Endothelial cell of umbilical vein (primary cell): Measurements from ENCODE around the gene MALRD1. TPM values are rescaled to one million over a fixed set of nuclear protein-coding genes. Genes with fewer than 3 reads are reported as not detected.

Experiments
- BruUV-seq: library from RNA; stranded (reverse); fragments of 400-500 nt; replicated peaks from 2 replicates; lab custom pipeline; 2021; lab: Mats Ljungman, UMichigan
- CTCF ChIA-PET: fragments of 300-600, 350-600 bp; sonication (Branson Sonifier 250); formaldehyde crosslinking; loops from one replicate; lab custom pipeline; 2021; ENCODE audit warnings: antibody characterized with exemption, inconsistent platforms; lab: Charles Lee
- POLR2A ChIA-PET: fragments of 300-600, 350-600 bp; sonication (Branson Sonifier 250); formaldehyde crosslinking; loops from one replicate; lab custom pipeline; 2021; ENCODE audit warnings: antibody characterized with exemption, inconsistent platforms; lab: Charles Lee
- DNase-seq: peaks from one replicate; pipeline ENCODE4 v3.0.0-alpha.2; 2011; ENCODE audit warnings: low read depth, low spot score
- FAIRE-seq: peaks from 2 replicates; lab custom pipeline; 2011; peaks lifted over from hg19 to GRCh38; lab: Jason Lieb, UNC
- H2AFZ ChIP-seq: 2 replicates; pipeline ENCODE4 v1.6.0; 2012; ENCODE audit warnings: low read depth, low read length, control low read depth, inconsistent platforms
- H3K27ac ChIP-seq: 2 replicates; pipeline ENCODE4 v1.5.1; 2011; ENCODE audit warnings: low read depth, mild to moderate bottlenecking, control low read depth, low read length, moderate library complexity; ENCODE audit not compliant: insufficient read depth
- H3K27me3 ChIP-seq, 2 experiments: 2 replicates each; pipeline versions ENCODE4 v1.6.0 to v1.6.1; 2011; ENCODE audit warnings: low read length in 2 of 2, mixed read lengths in 1 of 2; ENCODE audit not compliant: control insufficient read depth in 2 of 2, insufficient read depth in 2 of 2
- H3K36me3 ChIP-seq, 2 experiments: 2 replicates in 1 of 2; 3 replicates in 1 of 2; pipeline ENCODE4 v1.5.1; 2011; ENCODE audit warnings: low read length in 2 of 2, mild to moderate bottlenecking in 1 of 2, moderate library complexity in 1 of 2; ENCODE audit not compliant: control insufficient read depth in 2 of 2, insufficient read depth in 2 of 2; ENCODE audit errors: extremely low read depth in 1 of 2
- H3K4me1 ChIP-seq: 3 replicates; pipeline ENCODE4 v1.5.1; 2011; ENCODE audit warnings: mild to moderate bottlenecking, low read length; ENCODE audit not compliant: control insufficient read depth, insufficient read depth; ENCODE audit errors: extremely low read depth
- H3K4me2 ChIP-seq: 2 replicates; pipeline ENCODE4 v1.6.1; 2011; ENCODE audit warnings: low read length, control low read depth, mixed read lengths; ENCODE audit not compliant: insufficient read depth
- H3K4me3 ChIP-seq, 3 experiments: fragments of 200-600 bp in 1 of 3; sonication (generic), shearing (Covaris generic) in 1 of 3; replicated peaks in 1 of 3; 2 replicates each; pipeline ENCODE4 v1.5.1; 2011 to 2016; ENCODE audit warnings: control low read depth in 3 of 3, low read length in 3 of 3, mild to moderate bottlenecking in 2 of 3, inconsistent platforms in 1 of 3, low read depth in 1 of 3, moderate library complexity in 1 of 3; ENCODE audit not compliant: insufficient read depth in 1 of 3
- H3K79me2 ChIP-seq: 2 replicates; pipeline ENCODE4 v1.6.0; 2012; ENCODE audit warnings: low read length, inconsistent platforms; ENCODE audit not compliant: control insufficient read depth, insufficient read depth
- H3K9ac ChIP-seq: replicated peaks from 2 replicates; pipeline ENCODE3; 2011; ENCODE audit warnings: low read length, control low read depth; ENCODE audit not compliant: insufficient read depth; ENCODE audit errors: extremely low read depth
- H3K9me1 ChIP-seq: replicated peaks from 3 replicates; pipeline ENCODE4 v1.6.0; 2011; ENCODE audit warnings: mild to moderate bottlenecking, low read length; ENCODE audit not compliant: control insufficient read depth, insufficient read depth; ENCODE audit errors: extremely low read depth
- H3K9me3 ChIP-seq: replicated peaks from 2 replicates; pipeline ENCODE4 v1.5.1; 2012; ENCODE audit warnings: low read length, inconsistent platforms; ENCODE audit not compliant: control insufficient read depth, insufficient read depth
- H4K20me1 ChIP-seq: replicated peaks from 2 replicates; pipeline ENCODE3; 2011; ENCODE audit warnings: mild to moderate bottlenecking, low read length; ENCODE audit not compliant: control insufficient read depth, insufficient read depth; ENCODE audit errors: extremely low read depth
- CTCF ChIP-seq, 2 donors: IDR thresholded peaks; 1 replicate in 1 of 2; 2 replicates in 1 of 2; pipeline ENCODE4 v1.5.1; 2011; ENCODE audit warnings: low read length in 2 of 2, mild to moderate bottlenecking in 2 of 2, moderate library complexity in 2 of 2, control low read depth in 1 of 2, inconsistent platforms in 1 of 2, low read depth in 1 of 2; ENCODE audit not compliant: insufficient read depth in 1 of 2; ENCODE audit errors: extremely low read depth in 1 of 2
- EZH2 ChIP-seq: IDR thresholded peaks from 2 replicates; pipeline ENCODE4 v1.6.1; 2012; ENCODE audit warnings: borderline replicate concordance, low read depth, mild to moderate bottlenecking, moderate library complexity, low read length, inconsistent platforms; ENCODE audit not compliant: severe bottlenecking
- FOS ChIP-seq: IDR thresholded peaks from 2 replicates; pipeline ENCODE4 v1.6.1; 2011; ENCODE audit warnings: mild to moderate bottlenecking, low read length, moderate library complexity, borderline replicate concordance; ENCODE audit not compliant: insufficient read depth
- GATA2 ChIP-seq: IDR thresholded peaks from 2 replicates; pipeline ENCODE4 v1.7.0; 2011; ENCODE audit warnings: low read depth, mild to moderate bottlenecking, moderate library complexity, mixed read lengths, low read length; ENCODE audit not compliant: insufficient read length, insufficient read depth
- JUN ChIP-seq: IDR thresholded peaks from 2 replicates; pipeline ENCODE4 v1.6.1; 2011; ENCODE audit warnings: borderline replicate concordance, low read depth; ENCODE audit not compliant: insufficient read length, insufficient read depth
- MAX ChIP-seq: IDR thresholded peaks from 2 replicates; pipeline ENCODE4 v1.6.1; 2011; ENCODE audit not compliant: insufficient read depth, insufficient read length
- MYC ChIP-seq: IDR thresholded peaks from one replicate; pipeline ENCODE4 v1.6.1; 2011; ENCODE audit warnings: mild to moderate bottlenecking, low read depth, low read length
- POLR2A ChIP-seq: IDR thresholded peaks from 2 replicates; pipeline ENCODE4 v1.6.1; 2012; ENCODE audit warnings: low read depth, mild to moderate bottlenecking, control low read depth, low read length
- POLR2AphosphoS5 ChIP-seq: IDR thresholded peaks from 2 replicates; pipeline ENCODE4 v1.6.1; 2012; ENCODE audit warnings: low read depth, mild to moderate bottlenecking, control low read depth, low read length, moderate library complexity; ENCODE audit not compliant: insufficient read depth
- dilution Hi-C: fragments of 300-500 bp; cut with MboI; formaldehyde crosslinking; loops from one replicate; pipeline ENCODE4 v1.15.0; 2019; ENCODE audit warnings: low sequenced_read_pairs; ENCODE audit not compliant: extremely low pct_ligation_motif_present
- intact Hi-C: fragments of 100-400 bp; cut with micrococcal nuclease; formaldehyde crosslinking; loops from one replicate; pipeline ENCODE4 v1.10.0; 2022
- polyA plus RNA-seq, 4 experiments: library from polyadenylated mRNA; depleted of rRNA in 3 of 4; stranded (reverse) in 3 of 4; unstranded in 1 of 4; fragments of >200 nt; gene quantifications; 2 replicates each; pipeline versions ENCODE4 v1.2.1 to v1.2.3, GENCODE V29; 2011 to 2012; ENCODE audit warnings: missing spikeins in 1 of 4
- total RNA-seq: library from RNA; stranded (reverse); gene quantifications from 2 replicates; pipeline ENCODE4 v1.2.3, GENCODE V29; 2021

MALRD1 gene
- total and polyA plus RNA-seq, 2 donors (not counting 3 experiments of a cell fraction or from before 2014, with no cell fraction given) = not detected

GRCh38 chr10:19499291-19499770 lies 450.7 kb downstream of the MALRD1 start:
- no peak for TF ChIP-seq CTCF (IDR thresholded peaks at IDR 0.05; ENCODE audit: extremely low read depth in 1 of 2, insufficient read depth in 1 of 2, low read depth in 1 of 2, low read length in 2 of 2)
- TF ChIP-seq POLR2AphosphoS5 = no peak
- no peak for FAIRE-seq
- BruUV-seq = no TSS peak
- no peak for DNase-seq
- Histone ChIP-seq H3K27me3 (no peaks in the 10 kb centered on the region), H3K27ac (no peak overlapping the region), H3K4me3 (no peak overlapping the region), H3K36me3 (no peaks in the 10 kb centered on the region), H4K20me1 (no peaks in the 10 kb centered on the region), H2AFZ (no peak overlapping the region), H3K9ac (no peak overlapping the region), H3K9me3 (no peaks in the 10 kb centered on the region), H3K79me2 (no peaks in the 10 kb centered on the region), H3K9me1 (no peaks in the 10 kb centered on the region), H3K4me1 (no peaks in the 10 kb centered on the region), H3K4me2 (no peak overlapping the region)
- ChIA-PET POLR2A (no interaction called here), CTCF (no interaction called here)
- dilution Hi-C loops (no loop called here), intact Hi-C loops (no loop called here)

- TF ChIP-seq CTCF (IDR thresholded peaks at IDR 0.05; ENCODE audit: extremely low read depth in 1 of 2, insufficient read depth in 1 of 2, low read depth in 1 of 2, low read length in 2 of 2) (no peak), POLR2A (no peak), MYC (no peak), MAX (no peak), FOS (no peak), POLR2AphosphoS5 (no peak), GATA2 (no peak), EZH2 (no peak), JUN (no peak)
- no TSS peak for BruUV-seq
Measured at GRCh38 chr10:19500959-19501358, 452.4 kb downstream of the MALRD1 start.

More at GRCh38 chr10:19500959-19501358, 452.4 kb downstream of the MALRD1 start:
- no peak overlapping the region for H3K4me3 ChIP-seq
- no peaks in the 10 kb centered on the region for H3K79me2 ChIP-seq
- ChIA-PET CTCF (no interaction called here), POLR2A (no interaction called here)
- H3K9me1 ChIP-seq = no peaks in the 10 kb centered on the region
- intact Hi-C loops (no loop called here), dilution Hi-C loops (no loop called here)
- H2AFZ ChIP-seq = no peak overlapping the region
- no peaks in the 10 kb centered on the region for H3K4me1 ChIP-seq
- DNase-seq = no peak
- no peak overlapping the region for H3K27ac ChIP-seq
- H3K9me3 ChIP-seq = no peaks in the 10 kb centered on the region
- no peak overlapping the region for H3K9ac ChIP-seq
- H3K4me2 ChIP-seq = no peak overlapping the region
- no peak for FAIRE-seq
- no peaks in the 10 kb centered on the region for H4K20me1 ChIP-seq
- no peaks in the 10 kb centered on the region for H3K27me3 ChIP-seq
- H3K36me3 ChIP-seq = no peaks in the 10 kb centered on the region
